HG03354 (cell line): ENCODE measurements around the gene PRKRIP1.
A peak's percentile ranks its signal among the peaks of the same experiment; 100 is the strongest.
"Not testable (repeated sequence)": the region's sequence is repeated elsewhere in the genome, so short reads cannot be mapped to it uniquely, and the experiment has no call there.

Experiments used
- ATAC-seq: cut with Tn5 transposase; IDR thresholded peaks from one replicate; pipeline ENCODE4 v1.9.1; 2021; ENCODE audit warnings: mild to moderate bottlenecking; ENCODE audit not compliant: unreplicated experiment, poor library complexity, severe bottlenecking

PRKRIP1 gene

DNA sequence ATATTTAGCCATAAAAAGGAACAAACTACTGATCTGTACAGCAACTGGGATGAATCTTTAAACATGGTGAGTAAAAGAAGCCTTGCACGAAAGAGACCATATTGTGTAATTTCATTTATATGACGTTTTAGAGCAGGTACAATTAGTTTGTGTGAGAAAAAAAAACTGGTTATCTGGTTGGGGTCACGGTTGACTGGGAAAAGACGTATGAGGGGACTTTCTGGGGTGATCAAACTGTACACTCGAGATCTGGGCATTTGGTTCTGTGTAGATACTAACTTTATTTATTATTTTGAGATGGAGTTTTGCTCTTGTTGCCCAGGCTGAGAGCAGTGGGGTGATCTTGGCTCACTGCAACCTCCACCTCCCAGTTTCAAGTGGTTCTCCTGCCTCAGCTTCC is 4.2 kb downstream of the PRKRIP1 start:
- no peak for ATAC-seq

DNA sequence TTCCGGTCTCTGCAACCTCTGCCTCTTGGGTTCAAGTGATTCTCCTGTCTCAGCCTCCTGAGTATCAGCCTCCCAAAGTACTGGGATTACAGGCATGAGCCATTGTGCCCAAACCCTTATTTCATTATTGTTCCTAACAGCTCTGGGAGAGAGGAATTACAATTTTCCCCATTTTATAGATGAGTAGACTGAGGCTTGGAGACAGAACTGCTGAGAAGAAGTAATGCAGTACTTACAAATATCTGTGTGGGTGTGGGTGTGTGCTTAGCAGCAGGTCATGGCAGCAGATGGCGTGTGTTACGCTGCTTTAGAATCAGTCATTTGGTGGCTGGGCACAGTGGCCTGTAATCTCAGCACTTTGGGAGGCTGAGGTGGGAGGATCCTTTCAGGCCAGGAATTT is 7.4 kb downstream of the PRKRIP1 start:
- ATAC-seq, result no peak

DNA sequence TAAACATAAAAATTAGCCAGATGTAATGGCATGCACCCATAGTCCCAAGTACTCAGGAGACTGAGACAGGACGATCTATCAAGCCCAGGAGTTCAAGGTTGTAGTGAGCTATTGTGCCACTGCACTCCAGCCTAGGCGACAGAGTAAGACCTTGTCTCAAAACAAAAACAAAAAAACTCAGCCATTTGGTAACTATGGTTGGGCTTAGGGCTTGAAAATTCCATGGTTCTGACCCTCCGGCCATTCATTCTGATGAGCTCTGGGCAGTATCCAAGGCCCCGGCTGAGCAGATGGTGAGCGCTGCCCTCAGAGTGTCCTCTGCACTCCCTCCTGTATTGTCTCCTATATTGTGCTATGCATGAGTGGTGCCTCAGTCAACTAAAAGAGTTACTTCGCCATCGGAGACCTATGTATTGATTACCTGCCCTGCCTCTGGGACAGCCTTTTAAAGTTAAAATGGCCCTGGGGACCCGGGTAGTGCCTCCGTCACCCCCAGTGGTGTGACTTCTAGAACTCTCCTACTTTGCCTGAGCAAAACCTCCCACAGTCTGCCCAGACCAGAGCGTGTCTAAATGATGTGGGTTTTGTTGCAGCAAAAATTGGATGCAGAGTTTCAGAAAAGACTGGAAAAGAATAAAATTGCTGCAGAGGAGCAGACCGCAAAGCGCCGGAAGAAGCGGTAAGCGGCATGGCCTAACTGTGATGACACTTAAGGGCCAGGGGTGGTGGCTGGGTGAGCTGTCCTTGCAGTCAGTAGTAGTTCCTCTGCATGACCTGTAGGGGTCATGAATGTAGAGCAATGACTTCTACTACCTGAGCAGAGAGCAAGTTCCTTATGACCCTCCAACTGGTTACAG is 8.1 kb downstream of the PRKRIP1 start:
- peak; percentile 87 for ATAC-seq

DNA sequence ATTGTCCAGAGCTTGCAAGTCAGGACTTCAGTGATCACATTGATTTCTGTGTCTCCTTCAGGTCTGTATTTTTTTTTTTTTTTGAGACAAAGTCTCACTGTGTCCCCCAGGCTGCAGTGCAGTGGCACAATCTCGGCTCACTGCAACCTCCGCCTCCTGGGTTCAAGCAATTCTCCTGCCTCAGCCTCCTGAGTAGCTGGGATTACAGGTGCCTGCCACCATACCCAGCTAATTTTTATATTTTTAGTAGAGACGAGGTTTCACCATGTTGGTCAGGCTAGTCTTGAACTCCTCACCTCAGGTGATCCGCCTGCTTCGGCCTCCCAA is 8.7 kb downstream of the PRKRIP1 start:
- ATAC-seq, result not testable (repeated sequence)

DNA sequence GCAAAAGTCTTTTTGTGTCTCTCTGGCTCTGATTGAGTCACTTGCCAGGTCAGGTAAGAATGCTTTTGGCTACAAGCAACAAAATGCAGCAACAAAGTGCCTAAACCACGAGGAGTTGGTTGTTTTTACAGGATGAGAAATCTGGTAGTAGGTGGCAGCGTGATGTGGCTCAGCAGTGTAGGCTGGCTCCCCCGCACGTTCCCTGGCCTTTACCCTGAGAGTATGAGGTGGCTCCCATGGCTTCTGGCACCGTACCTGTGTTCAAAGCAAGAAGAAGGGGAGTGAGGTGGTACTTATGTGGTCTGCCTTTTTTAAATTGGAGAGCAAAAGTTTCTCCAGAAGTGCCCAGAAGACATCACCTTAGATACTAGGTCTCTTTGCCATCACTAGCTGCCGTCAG is 11.7 kb downstream of the PRKRIP1 start:
- no peak for ATAC-seq

DNA sequence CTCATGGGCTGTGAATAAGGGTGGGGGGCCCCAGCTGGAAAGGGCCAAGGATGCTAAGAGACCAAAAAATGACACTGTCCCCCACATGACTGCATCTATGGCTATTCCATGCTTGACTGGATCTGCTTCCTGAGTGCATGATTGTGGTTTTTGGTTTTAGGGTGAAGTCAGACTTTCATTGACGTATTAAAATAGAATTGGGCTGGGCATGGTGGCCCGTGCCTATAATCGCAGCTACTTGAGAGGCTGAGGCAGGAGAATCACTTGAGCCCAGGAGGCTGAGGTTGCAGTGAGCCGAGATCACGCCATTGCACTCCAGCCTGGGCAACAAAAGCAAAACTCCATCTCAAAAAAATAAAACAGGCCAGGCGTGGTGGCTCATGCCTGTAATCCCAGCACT is 12.4 kb downstream of the PRKRIP1 start:
- peak; percentile 56 for ATAC-seq

DNA sequence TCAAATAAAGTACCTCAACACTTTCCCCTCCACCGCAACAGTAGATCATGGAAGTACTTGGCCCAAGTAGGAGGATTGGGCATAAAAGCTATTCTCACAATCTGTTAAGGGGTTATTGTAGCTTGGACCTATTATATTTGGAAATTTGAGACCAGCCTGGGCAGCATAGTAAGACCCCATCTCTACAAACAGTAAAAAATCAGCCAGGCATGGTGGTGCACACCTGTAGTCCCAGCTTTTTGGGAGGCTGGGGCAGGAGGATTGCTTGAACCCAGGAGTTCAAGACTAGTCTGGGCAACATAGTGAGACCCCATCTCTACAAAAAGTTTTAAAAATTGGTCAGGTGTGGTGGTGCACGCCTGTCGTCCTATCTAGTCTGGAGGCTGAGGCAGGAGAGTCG is 13.2 kb downstream of the PRKRIP1 start:
- ATAC-seq, result no peak

DNA sequence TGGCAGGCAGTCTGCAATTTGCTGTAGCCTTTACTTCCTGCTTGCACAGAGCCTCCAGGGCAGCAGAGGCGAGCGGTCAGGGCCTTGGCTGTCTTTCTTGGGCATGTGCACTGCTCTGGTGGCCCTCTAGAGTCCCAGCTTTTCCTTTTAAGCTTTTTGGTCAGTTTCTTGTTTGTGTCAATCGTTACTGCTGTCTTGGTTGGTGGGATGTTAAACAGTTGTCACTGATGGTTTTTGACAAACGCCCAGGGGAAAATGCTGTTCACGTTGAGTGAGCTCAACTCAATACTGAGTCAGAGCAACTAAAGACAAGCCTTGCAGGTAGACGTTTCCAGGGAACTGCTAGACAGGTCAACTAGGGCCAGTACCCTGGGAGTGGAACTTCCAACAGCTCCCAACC is 14.0 kb downstream of the PRKRIP1 start:
- no peak for ATAC-seq

DNA sequence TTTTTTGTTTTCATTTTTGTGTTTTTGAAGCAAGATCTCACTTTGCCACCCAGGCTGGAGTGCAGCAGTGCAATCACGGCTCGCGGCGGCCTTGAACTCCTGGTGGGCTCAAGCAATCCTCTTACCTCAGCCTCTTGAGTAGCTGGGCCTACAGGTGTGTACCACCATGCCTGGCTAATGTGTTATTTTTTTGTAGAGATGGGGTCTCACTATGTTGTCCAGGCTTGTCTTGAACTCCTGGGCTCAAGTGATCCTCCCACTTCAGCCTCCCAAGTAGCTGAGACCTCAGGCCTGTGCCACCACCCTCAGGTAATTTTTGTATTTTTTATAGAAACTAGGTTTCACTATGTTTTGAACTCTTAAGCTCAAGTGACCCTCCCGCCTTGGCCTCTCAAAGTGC is 14.8 kb downstream of the PRKRIP1 start:
- no peak for ATAC-seq

DNA sequence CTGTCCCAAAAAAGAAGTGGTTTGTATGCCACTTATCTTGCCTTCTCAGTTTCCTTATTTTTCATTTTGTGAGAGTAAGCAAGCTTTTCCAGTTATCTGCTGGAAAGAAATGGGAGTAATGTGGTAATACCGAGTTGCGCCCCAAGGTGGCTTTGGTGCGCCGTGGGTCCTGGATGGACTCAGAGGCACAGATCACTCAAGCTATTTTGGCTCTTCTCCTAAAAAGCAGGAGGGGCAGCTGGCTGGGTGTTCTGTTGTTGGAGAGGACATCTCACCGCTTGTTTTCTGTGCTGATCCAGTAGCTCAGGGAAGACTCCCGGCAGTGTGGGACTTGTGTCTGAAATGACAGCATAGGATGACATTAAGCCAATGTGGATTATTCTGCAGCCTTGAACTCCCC is 16.4 kb downstream of the PRKRIP1 start:
- no peak for ATAC-seq

DNA sequence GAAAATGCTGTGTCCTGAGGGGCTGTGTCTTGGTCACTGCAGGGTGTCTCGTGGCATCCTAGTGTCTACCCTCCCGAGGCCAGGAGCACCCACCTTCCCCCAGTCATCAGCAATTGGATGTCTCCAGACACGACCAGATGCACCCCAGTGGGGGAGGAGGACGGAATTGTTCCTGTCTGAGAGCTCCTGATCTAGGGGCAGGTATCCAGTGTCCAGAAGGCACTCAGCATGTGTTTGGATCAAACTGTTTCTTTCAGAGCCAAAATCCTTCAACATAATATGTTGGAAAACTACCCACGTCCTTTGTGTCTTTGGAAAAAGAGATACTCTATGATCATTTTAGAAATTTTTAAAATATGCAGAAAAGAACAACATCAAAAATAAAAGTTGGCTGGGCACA is 16.9 kb downstream of the PRKRIP1 start:
- no peak for ATAC-seq

DNA sequence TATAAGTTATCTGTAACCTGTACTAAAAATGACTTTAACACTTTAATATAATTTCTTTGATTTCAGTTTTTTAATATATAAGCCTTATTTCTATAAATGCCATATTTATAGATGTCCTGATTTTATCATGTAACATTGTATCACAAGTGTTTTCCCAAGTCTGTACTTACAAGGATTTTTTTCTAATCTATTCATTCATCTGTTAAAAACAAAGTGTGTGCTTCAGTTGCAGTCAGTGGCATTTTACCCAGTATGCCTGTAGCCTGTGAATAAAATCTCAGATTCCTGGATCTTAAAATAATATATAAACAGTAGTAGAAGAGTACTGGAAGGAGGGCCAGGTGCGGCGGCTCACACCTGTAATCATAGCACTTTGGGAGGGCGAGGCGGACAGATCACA is 17.4 kb downstream of the PRKRIP1 start:
- no peak for ATAC-seq

DNA sequence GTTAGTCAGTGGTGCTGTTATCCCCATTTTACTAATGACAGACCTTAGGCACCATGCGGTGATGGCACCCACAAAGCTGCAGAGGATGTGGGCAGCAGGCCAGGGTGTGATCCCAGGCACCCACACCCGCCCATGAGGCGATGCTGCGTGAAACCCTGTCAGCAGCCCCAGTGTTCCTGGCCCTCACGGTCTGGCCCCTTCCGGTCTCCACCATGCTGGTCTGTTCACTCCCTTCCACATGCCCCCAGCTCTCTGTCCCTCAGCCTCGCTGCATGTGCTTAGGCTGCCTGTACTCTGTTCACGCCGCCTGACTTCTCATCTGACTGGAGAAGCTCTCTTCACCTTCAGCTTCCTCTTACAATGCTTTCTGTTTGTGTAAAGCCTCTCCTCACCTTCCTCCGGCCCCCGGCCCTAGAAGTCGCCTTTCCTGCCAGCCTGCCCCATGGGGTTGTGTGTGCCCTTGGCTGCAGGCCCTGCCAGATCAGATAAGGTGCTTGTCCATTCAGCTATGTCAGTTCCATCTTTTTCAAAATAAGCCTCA is 19.6 kb downstream of the PRKRIP1 start:
- ATAC-seq, result no peak

DNA sequence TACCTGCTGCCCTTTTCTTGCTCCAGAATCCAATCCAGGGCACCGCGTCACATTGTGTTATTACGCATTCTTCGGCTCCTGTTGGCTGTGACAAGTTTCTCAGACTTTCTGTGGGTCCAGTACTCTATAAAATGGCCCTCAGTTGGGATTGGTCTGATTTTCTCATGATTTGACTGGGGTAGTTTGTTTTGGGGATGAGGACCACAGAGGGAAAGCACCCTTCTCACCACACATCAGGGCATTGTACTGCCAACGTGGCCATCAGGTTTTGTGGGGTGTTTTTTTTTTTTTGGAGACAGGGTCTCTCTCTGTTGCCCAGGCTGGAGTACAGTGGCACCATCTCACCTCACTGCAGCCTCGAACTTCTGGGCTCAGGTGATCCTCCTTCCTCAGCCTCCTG is 20.2 kb downstream of the PRKRIP1 start:
- no peak for ATAC-seq

DNA sequence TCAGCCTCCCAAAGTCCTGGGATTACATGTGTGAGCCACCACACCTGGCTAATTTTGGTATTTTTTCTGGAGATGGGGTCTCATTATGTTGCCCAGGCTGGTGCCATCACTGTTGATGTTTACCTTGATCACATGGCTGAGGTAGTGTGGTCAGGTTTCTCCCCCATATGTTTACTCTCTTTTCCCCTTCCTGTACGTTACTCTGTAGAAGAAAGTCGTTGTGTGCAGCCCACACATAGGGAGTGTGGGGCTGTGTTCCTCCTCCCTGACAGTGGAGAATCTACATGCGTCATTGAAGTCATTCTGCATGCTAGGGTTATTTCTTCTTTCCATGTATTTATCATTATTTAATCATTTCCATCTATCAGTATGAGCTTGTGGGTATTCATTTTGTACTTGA is 20.9 kb downstream of the PRKRIP1 start:
- ATAC-seq, result no peak

DNA sequence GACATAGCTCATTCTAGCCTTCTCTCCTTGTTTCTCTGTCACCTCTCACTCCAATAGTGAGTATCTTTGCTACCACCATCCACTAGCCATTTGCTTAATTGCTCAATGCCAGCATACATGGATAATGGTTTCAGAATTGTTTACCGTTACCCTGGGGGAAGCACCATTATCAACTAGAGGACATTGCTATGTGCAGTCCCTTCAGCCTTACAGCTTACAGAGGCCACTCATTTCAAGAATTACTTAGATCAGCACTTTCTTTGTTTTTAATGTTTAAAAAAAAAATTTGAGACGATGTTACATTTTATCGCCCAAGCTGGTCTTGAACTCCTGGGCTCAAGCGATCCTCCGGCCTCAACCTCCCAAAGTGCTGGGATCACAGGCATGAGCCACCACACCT is 22.4 kb downstream of the PRKRIP1 start:
- ATAC-seq, result no peak

DNA sequence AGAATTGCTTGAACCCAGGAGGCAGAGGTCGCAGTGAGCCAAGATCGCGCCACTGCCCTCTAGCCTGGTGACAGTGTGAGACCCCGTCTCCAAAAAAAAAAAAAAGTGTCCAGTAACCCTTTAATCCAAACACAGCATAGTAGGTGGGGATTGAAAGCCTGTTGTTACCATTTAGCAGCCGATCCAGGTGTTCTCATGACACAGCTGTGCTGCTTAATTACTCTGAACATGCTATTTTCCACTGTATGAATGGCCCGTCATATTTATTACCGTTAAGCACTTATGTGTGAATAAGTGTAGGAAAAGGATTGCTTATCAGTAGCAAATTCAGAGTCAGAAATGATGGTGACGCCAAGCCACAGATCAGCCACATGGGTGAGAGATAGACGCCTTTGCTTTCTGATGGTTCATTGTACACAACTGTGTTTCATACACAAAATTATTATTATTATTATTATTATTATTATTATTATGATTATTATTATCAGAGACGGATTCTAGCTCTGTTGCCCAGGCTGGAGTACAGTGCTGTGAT is 25.6 kb downstream of the PRKRIP1 start:
- no peak for ATAC-seq

DNA sequence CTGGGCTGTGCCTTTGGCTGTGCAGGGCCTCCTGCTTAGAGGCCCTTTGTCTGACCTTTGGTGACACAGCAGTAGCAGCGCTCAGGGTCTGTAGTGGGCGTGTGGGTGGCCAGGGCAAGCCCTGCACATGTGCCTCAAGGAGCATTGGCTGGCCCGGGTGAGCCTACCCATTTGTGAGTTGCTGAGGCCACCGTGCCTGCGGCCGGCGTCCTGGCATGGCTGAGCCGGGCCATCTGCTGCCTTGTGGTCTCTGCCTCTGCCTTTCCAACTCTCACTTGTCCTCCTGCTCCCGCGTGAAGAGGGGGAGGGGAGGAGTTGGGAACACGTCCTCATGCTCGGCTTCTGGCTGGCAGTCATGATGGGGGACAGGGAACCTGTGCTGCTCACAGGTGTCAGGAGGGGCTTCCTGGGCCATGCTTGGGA is 28.0 kb downstream of the PRKRIP1 start:
- no peak for ATAC-seq

DNA sequence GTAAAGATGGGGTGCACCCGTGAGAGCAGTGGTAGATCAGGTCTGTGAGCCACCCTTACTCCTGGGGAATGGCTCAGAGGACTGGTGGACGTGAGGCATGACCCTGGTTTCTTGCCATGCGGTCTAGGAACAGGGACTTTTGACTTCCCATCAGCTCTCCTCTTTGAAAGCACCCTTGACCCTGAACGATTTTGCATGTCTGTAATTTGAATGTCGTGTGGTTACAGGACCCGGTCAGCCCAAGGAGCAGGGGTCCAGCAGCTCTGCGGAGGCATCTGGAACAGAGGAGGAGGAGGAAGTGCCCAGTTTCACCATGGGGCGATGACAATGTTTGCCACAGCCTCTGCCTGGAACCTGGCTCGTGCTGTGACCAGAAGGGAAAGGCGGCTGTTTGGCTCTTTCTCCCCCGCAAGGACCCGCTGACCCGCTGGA is 28.6 kb downstream of the PRKRIP1 start:
- ATAC-seq, result no peak

DNA sequence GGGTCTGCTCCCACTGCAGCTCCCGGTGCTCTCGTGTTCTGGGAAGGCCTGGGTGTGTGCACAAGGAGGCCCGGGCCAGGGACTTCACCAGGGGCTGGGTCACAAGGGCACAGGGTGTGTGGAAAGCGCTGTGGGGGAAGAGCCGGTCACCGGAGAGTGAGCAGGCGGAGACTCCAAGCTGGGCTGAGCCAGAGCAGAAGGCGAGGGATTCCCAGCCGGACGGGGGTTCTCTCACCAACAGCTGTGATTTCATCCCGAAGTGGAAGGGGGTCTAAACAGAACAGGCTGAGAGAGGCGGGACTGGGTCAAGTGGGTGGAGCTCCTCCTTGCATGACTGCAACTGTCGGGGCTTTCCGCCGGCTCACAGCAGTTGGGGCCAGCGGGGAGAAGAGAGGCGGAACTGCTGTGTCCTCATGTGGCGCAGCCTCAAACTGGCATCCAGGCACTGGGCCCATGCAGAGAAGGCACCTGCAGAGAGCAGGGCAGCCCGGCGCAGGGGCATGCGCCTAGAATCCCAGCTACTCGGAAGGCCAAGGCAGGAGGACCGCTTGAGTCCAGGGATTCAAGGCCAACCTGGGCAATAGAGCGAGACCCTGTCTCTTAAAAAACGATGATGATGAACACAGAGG is 29.6 kb downstream of the PRKRIP1 start:
- peak; percentile 78 for ATAC-seq
